Mucosa of rectum (tissue), 2 donors: Measurements from ENCODE around the gene ECM1.

Source experiments
- H3K27ac ChIP-seq, 2 donors: one replicate each; pipeline ENCODE4 v1.7.0; 2013; ENCODE audit warnings: inconsistent platforms in 2 of 2, low read depth in 2 of 2, low read length in 2 of 2
- H3K27me3 ChIP-seq, 2 donors: one replicate each; pipeline ENCODE4 v1.7.0; 2013; ENCODE audit warnings: low read length in 2 of 2; ENCODE audit not compliant: control insufficient read depth in 2 of 2, insufficient read depth in 2 of 2
- H3K36me3 ChIP-seq, 2 donors: one replicate each; pipeline ENCODE4 v1.7.0; 2013; ENCODE audit warnings: low read length in 2 of 2; ENCODE audit not compliant: control insufficient read depth in 2 of 2, insufficient read depth in 2 of 2
- H3K4me1 ChIP-seq, 2 donors: one replicate each; pipeline ENCODE4 v1.7.0; 2013; ENCODE audit warnings: low read length in 2 of 2, mild to moderate bottlenecking in 1 of 2; ENCODE audit not compliant: control insufficient read depth in 2 of 2, insufficient read depth in 2 of 2
- H3K4me3 ChIP-seq, 2 donors: one replicate each; pipeline ENCODE4 v1.7.0; 2013; ENCODE audit warnings: low read length in 2 of 2
- H3K9ac ChIP-seq, 2 donors: one replicate each; pipeline ENCODE4 v1.7.0; 2013; ENCODE audit warnings: low read length in 2 of 2, low read depth in 1 of 2, mild to moderate bottlenecking in 1 of 2
- H3K9me3 ChIP-seq, 2 donors: one replicate each; pipeline ENCODE4 v1.7.0; 2013; ENCODE audit warnings: low read length in 2 of 2; ENCODE audit not compliant: control insufficient read depth in 2 of 2
- donor health status: healthy.
- donor health status: Normal muscosa, but diverticular disease.

Gene ECM1

GRCh38 chr1:150537732-150538684, 30.1 kb downstream of the ECM1 start:
- Histone ChIP-seq H3K4me3 (no peak overlapping the region), H3K36me3 (no peaks in the 10 kb centered on the region), H3K27me3 (no peaks in the 10 kb centered on the region), H3K9ac (no peak overlapping the region), H3K4me1 (peaks cover 2% of the 10 kb centered on the region in 2 donors), H3K9me3 (no peaks in the 10 kb centered on the region), H3K27ac (no peak overlapping the region)

GRCh38 chr1:150543500-150544143, 35.7 kb downstream of the ECM1 start:
- no peaks in the 10 kb centered on the region for H3K9me3 ChIP-seq
- H3K4me1 ChIP-seq = no peaks in the 10 kb centered on the region
- no peak overlapping the region for H3K9ac ChIP-seq
- H3K27me3 ChIP-seq = no peaks in the 10 kb centered on the region
- no peak overlapping the region for H3K4me3 ChIP-seq
- no peaks in the 10 kb centered on the region for H3K36me3 ChIP-seq
- H3K27ac ChIP-seq = no peak overlapping the region

- Histone ChIP-seq H3K27ac (peak overlapping the region in 1 of 2 donors; percentile 11), H3K4me3 (no peak overlapping the region), H3K9ac (no peak overlapping the region), H3K36me3 (no peaks in the 10 kb centered on the region), H3K9me3 (no peaks in the 10 kb centered on the region), H3K27me3 (no peaks in the 10 kb centered on the region), H3K4me1 (no peaks in the 10 kb centered on the region)
These were observed 36.3 kb downstream of the ECM1 start for GRCh38 chr1:150544204-150544603.

- H3K9me3 ChIP-seq = no peaks in the 10 kb centered on the region
These were observed 37.6 kb downstream of the ECM1 start for GRCh38 chr1:150545486-150546032.

GRCh38 chr1:150546294-150546937, 38.5 kb downstream of the ECM1 start:
- H3K4me3 ChIP-seq = no peak overlapping the region
- H3K36me3 ChIP-seq = no peaks in the 10 kb centered on the region
- H3K9ac ChIP-seq = no peak overlapping the region
- H3K27ac ChIP-seq = no peak overlapping the region
- peaks cover 0 to 7% of the 10 kb centered on the region in 2 donors for H3K4me1 ChIP-seq
- H3K27me3 ChIP-seq = peaks cover 0 to 8% of the 10 kb centered on the region in 2 donors
- no peaks in the 10 kb centered on the region for H3K9me3 ChIP-seq

More at GRCh38 chr1:150545486-150546032, 37.6 kb downstream of the ECM1 start:
- H3K27ac ChIP-seq = no peak overlapping the region
- H3K9ac ChIP-seq = no peak overlapping the region
- no peaks in the 10 kb centered on the region for H3K36me3 ChIP-seq
- H3K4me3 ChIP-seq = no peak overlapping the region
- H3K27me3 ChIP-seq = peaks cover 0 to 8% of the 10 kb centered on the region in 2 donors
- H3K4me1 ChIP-seq = peaks cover 0 to 7% of the 10 kb centered on the region in 2 donors

- Histone ChIP-seq H3K4me1 (peaks cover 3 to 15% of the 10 kb centered on the region in 2 donors), H3K36me3 (no peaks in the 10 kb centered on the region), H3K9me3 (no peaks in the 10 kb centered on the region), H3K4me3 (peak overlapping the region; percentile 55 to 67), H3K27me3 (peaks cover 0 to 8% of the 10 kb centered on the region in 2 donors), H3K9ac (peak overlapping the region; percentile 0 to 63), H3K27ac (peak overlapping the region; percentile 52 to 53)
These were observed 40.4 kb downstream of the ECM1 start for GRCh38 chr1:150548324-150548631.

- H3K9me3 ChIP-seq = no peaks in the 10 kb centered on the region
- H3K36me3 ChIP-seq = no peaks in the 10 kb centered on the region
- peaks cover 0 to 8% of the 10 kb centered on the region in 2 donors for H3K27me3 ChIP-seq
- peak within 1 kb of the TSS; percentile 52 to 63 for H3K9ac ChIP-seq
- peak within 1 kb of the TSS; percentile 52 to 66 for H3K27ac ChIP-seq
- peaks cover 3 to 15% of the 10 kb centered on the region in 2 donors for H3K4me1 ChIP-seq
- H3K4me3 ChIP-seq = peak within 1 kb of the TSS; percentile 59 to 67
These were observed 41.0 kb downstream of the ECM1 start, which contains the start of gene ADAMTSL4 for GRCh38 chr1:150548632-150549495. ADAMTSL4 (plus strand) TSS chr1:150549408; CDS start chr1:150552289, 2,881 bp downstream.

- Histone ChIP-seq H3K4me1 (peaks cover 3 to 15% of the 10 kb centered on the region in 2 donors), H3K9ac (peak overlapping the region; percentile 42 to 52), H3K9me3 (no peaks in the 10 kb centered on the region), H3K27me3 (peaks cover 0 to 8% of the 10 kb centered on the region in 2 donors), H3K4me3 (peak overlapping the region; percentile 54 to 59), H3K27ac (peak overlapping the region; percentile 52 to 66), H3K36me3 (no peaks in the 10 kb centered on the region)
These were observed 41.8 kb downstream of the ECM1 start for GRCh38 chr1:150549496-150550221.
